Suprapubic skin (tissue), 4 donors: ENCODE measurements around the gene TSPAN18. TPM values are rescaled to one million over a fixed set of nuclear protein-coding genes. Genes with fewer than 3 reads are reported as not detected.

Experiments used
- DNase-seq, 2 donors: peaks; one replicate each; pipeline ENCODE4 v3.0.0-alpha.2; 2019; ENCODE audit warnings: low spot score in 2 of 2
- H3K27ac ChIP-seq: fragments of 200-600 bp; sonication (generic); one replicate; pipeline ENCODE4 v1.5.1; 2019
- H3K27me3 ChIP-seq: fragments of 200-600 bp; sonication (generic); one replicate; pipeline ENCODE4 v1.5.1; 2019
- H3K36me3 ChIP-seq: fragments of 200-600 bp; sonication (generic); one replicate; pipeline ENCODE4 v1.5.1; 2019
- H3K4me1 ChIP-seq: fragments of 200-600 bp; sonication (generic); one replicate; pipeline ENCODE4 v1.5.1; 2019
- H3K4me3 ChIP-seq: fragments of 200-600 bp; sonication (generic); one replicate; pipeline ENCODE4 v1.5.1; 2019; ENCODE audit warnings: mild to moderate bottlenecking
- H3K9me3 ChIP-seq: fragments of 200-600 bp; sonication (generic); one replicate; pipeline ENCODE4 v1.5.1; 2019
- CTCF ChIP-seq, 2 donors: fragments of 200-600 bp in 1 of 2; fragments of 450-650 bp in 1 of 2; sonication (generic) in 1 of 2; IDR thresholded peaks; one replicate each; pipeline ENCODE4 v1.5.1; 2016 to 2019; ENCODE audit warnings: antibody characterized with exemption in 2 of 2, mild to moderate bottlenecking in 1 of 2, moderate library complexity in 1 of 2
- EP300 ChIP-seq: sonication (generic); formaldehyde crosslinking; IDR thresholded peaks from one replicate; pipeline ENCODE4 v1.6.1; 2017; ENCODE audit warnings: antibody characterized with exemption
- POLR2A ChIP-seq, 2 donors: fragments of 450-650 bp; IDR thresholded peaks; one replicate each; pipeline ENCODE4 v1.6.1; 2017; ENCODE audit warnings: antibody characterized with exemption in 2 of 2, mild to moderate bottlenecking in 2 of 2, moderate library complexity in 2 of 2
- POLR2AphosphoS5 ChIP-seq, 3 donors: sonication (generic); formaldehyde crosslinking; IDR thresholded peaks; one replicate each; pipeline ENCODE4 v1.6.1; 2017; ENCODE audit warnings: antibody characterized with exemption in 3 of 3
- WGBS: methylation state at CpG from one replicate; pipeline ENCODE4 v1.1.5; 2018; 5-methylcytosine and 5-hydroxymethylcytosine counted together
- total RNA-seq, 4 donors: library from RNA; depleted of rRNA; stranded (reverse); fragments of >200 nt; gene quantifications; one replicate each; pipeline ENCODE4 v1.1.0, GENCODE V29; 2016

Gene TSPAN18
- total RNA-seq, 4 donors from 2014 or later: 1.3 to 5.1 (median 3.9) TPM

- Histone ChIP-seq H3K4me3 (no peak overlapping the region), H3K4me1 (peaks cover 5% of the 10 kb centered on the region), H3K9me3 (no peaks in the 10 kb centered on the region), H3K27me3 (no peaks in the 10 kb centered on the region), H3K36me3 (no peaks in the 10 kb centered on the region), H3K27ac (no peak overlapping the region)
- no peak for DNase-seq
- no peak for TF ChIP-seq POLR2AphosphoS5 (IDR thresholded peaks at IDR 0.05)
- WGBS: 66% methylated on average over 10 of the region's 10 CpGs
Measured at GRCh38 chr11:44799012-44799411, 72.2 kb downstream of the TSPAN18 start.

- H3K27me3 ChIP-seq: no peaks in the 10 kb centered on the region
- no peaks in the 10 kb centered on the region for H3K9me3 ChIP-seq
- H3K36me3 ChIP-seq: no peaks in the 10 kb centered on the region
- peaks cover 9% of the 10 kb centered on the region for H3K4me1 ChIP-seq
- H3K27ac ChIP-seq: no peak overlapping the region
- DNase-seq: no peak
- no peak for TF ChIP-seq POLR2A (IDR thresholded peaks at IDR 0.05)
- TF ChIP-seq CTCF (IDR thresholded peaks at IDR 0.05): no peak
- no peak for TF ChIP-seq POLR2AphosphoS5 (IDR thresholded peaks at IDR 0.05)
- TF ChIP-seq EP300: no peak
- H3K4me3 ChIP-seq: no peak overlapping the region
Measured at GRCh38 chr11:44802347-44802746, 75.6 kb downstream of the TSPAN18 start.

GRCh38 chr11:44803009-44803408 lies 76.2 kb downstream of the TSPAN18 start:
- H3K36me3 ChIP-seq: no peaks in the 10 kb centered on the region
- no peak overlapping the region for H3K27ac ChIP-seq
- 82% methylated on average over 3 of the region's 3 CpGs for WGBS
- no peak overlapping the region for H3K4me3 ChIP-seq
- peaks cover 9% of the 10 kb centered on the region for H3K4me1 ChIP-seq
- TF ChIP-seq POLR2A (IDR thresholded peaks at IDR 0.05): no peak
- TF ChIP-seq EP300: no peak
- no peak for TF ChIP-seq CTCF (IDR thresholded peaks at IDR 0.05)
- TF ChIP-seq POLR2AphosphoS5 (IDR thresholded peaks at IDR 0.05): no peak
- H3K9me3 ChIP-seq: no peaks in the 10 kb centered on the region
- no peaks in the 10 kb centered on the region for H3K27me3 ChIP-seq
- no peak for DNase-seq

- H3K27ac ChIP-seq: no peak overlapping the region
- 62% methylated on average over 14 of the region's 14 CpGs for WGBS
- DNase-seq: no peak
Measured at GRCh38 chr11:44804449-44805437, 78.0 kb downstream of the TSPAN18 start.

GRCh38 chr11:44805596-44805995 lies 78.8 kb downstream of the TSPAN18 start:
- Histone ChIP-seq H3K4me1 (peaks cover 4% of the 10 kb centered on the region), H3K27me3 (no peaks in the 10 kb centered on the region), H3K36me3 (no peaks in the 10 kb centered on the region), H3K4me3 (no peak overlapping the region), H3K27ac (no peak overlapping the region), H3K9me3 (no peaks in the 10 kb centered on the region)
- 81% methylated on average over 6 of the region's 6 CpGs for WGBS
- DNase-seq: no peak
- TF ChIP-seq EP300 (no peak), POLR2AphosphoS5 (IDR thresholded peaks at IDR 0.05) (no peak), CTCF (IDR thresholded peaks at IDR 0.05) (no peak), POLR2A (IDR thresholded peaks at IDR 0.05) (no peak)

More at GRCh38 chr11:44804449-44805437, 78.0 kb downstream of the TSPAN18 start:
- TF ChIP-seq EP300 (no peak), POLR2A (IDR thresholded peaks at IDR 0.05) (no peak), CTCF (IDR thresholded peaks at IDR 0.05) (no peak), POLR2AphosphoS5 (IDR thresholded peaks at IDR 0.05) (no peak)
- Histone ChIP-seq H3K4me1 (peaks cover 4% of the 10 kb centered on the region), H3K27me3 (no peaks in the 10 kb centered on the region), H3K4me3 (no peak overlapping the region), H3K9me3 (no peaks in the 10 kb centered on the region), H3K36me3 (no peaks in the 10 kb centered on the region)
